Fibroblast of skin of right quadriceps (primary cell): Measurements from ENCODE around the gene TEX52.
"Not testable (repeated sequence)": the region's sequence is repeated elsewhere in the genome, so short reads cannot be mapped to it uniquely, and the experiment has no call there.

Experiments
- DNase-seq: peaks from one replicate; pipeline ENCODE4 v3.0.0-alpha.2; 2013

The TEX52 gene

DNA sequence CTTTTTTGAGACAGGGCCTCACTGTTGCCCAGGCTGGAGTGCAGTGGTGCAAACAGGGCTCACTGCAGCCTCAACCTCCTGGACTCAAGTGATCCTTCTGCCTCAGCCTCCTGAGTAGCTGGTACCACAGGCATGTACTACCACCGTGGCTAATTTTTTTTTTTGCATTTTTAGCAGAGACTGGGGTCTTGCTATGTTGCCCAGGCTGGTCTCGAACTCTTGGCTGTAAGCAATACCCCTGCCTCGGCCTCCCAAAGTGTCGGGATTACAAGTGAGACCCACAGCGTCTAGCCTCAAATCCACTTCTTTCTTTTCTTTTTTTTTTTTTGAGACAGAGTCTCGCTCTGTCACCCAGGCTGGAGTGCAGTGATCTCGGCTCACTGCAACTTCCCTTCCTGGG lies 6.6 kb upstream of the TEX52 start:
- not testable (repeated sequence) for DNase-seq

DNA sequence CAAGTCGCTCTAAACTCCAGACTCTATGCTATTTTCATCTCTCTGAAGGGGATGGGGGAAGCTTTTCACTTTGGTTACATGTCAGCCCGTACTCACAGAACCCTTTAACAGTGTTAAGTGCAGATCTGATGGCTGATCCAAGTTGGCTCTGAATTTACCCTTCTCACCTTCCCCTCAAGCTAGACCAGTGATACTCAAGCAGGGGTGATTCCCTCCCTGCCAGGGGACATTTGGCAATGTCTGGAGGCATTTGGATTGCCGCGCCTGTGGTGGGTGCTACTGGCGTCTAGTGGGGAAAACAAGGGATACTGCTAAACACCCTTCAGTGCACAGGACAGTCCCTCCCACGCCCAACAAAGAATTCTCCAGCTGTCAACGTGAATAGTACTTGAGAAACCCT lies 6.0 kb upstream of the TEX52 start:
- DNase-seq, result no peak

DNA sequence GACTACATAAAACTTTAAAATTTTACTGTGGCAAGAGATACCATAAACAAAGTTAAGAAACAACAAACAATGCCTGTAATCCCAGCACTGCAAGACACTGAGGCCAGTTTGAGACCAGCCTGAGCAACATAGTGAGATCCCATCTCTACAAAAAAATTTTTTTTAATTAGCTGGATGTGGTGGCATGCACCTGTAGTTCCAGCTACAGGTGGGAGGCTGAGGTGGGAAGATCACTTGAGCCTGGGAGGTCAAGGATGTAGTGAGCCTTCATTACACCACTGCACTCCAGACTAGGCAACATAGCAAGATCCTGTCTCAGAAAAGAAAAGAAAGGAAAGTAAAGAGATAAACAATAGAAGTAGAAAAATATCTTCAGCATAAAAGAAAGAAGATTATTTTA lies 3.3 kb upstream of the TEX52 start:
- DNase-seq, result no peak

DNA sequence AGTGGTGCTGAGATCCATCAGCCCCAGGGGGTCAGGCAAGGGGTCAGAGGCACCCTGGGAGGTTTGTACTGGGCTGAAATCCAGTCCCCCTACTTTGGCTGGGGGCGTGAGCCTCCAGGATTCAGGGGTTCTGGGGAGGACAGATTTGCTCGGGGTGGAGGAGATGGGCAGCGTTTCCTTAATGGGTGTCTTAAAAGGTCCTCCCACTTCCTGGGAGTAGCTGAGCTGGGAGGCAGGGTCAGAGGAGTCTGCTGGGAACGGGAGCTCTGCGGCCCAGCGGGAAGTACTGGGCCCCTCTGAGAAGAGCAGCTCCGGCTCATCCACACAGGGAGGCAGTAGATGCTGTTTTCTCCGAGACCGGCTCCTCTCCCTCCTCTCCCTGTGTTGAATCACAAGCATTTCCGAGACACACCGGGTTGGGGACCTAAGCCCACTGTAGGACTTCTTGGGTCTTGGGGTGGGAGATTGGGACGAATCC lies 2.1 kb upstream of the TEX52 start:
- no peak for DNase-seq

DNA sequence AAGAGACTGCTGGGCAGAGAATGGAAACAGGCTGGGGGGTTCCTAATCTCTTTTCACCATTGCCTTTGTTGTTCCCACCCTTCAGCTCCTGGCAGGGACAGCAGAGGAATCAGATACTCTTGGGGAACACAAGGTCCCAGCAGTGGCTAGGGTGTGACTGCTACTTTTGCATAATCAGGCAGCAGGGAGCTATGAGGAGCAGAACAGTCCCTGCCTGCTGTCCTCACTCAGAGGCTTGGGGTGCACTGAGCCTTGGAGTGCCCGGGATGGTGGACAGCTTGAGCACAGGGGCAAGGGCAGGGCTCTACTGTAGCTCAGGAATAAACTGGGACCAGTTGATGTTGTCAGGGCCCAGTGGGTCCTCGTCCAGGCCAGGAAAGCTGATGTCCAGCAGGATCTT lies 1.5 kb upstream of the TEX52 start:
- DNase-seq, result no peak

DNA sequence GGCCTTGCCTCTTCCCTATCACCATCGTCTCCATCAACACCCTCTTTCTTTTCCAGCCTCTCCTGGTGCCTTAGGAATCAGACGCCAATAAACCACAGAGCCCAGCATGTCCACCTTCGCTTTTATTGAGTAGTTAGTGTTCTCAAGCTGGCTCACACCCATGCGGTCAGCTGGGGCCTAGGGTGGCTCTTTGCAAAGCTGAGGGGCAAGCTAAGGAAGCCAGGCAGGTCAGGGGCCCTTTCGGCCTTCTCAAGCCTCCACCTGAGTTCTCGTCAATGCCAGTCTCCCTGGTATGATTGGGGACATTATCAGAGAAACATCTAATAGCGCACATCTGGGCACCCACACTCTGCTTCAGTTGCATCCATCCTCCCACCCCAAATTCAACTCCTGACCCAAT lies 737 bp upstream of the TEX52 start:
- DNase-seq, result no peak

DNA sequence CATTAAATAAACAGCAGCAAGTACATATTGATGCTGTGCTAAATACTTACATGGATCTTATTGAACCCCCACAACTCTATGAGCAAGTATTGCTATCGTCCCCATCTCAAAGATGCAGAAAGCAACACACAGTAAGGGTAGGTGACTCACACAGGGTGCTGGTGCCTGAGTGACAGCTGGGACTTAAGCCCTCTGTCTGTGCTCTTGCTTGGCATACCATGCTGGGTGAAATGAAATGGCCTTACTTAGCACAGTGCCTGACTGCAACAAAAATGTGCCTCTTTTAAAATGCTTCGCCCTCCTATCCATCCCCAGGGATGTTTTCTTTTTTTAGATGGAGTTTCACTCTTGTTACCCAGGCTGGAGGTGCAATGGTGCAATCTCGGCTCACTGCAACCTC lies 788 bp downstream of the TEX52 start:
- no peak for DNase-seq

DNA sequence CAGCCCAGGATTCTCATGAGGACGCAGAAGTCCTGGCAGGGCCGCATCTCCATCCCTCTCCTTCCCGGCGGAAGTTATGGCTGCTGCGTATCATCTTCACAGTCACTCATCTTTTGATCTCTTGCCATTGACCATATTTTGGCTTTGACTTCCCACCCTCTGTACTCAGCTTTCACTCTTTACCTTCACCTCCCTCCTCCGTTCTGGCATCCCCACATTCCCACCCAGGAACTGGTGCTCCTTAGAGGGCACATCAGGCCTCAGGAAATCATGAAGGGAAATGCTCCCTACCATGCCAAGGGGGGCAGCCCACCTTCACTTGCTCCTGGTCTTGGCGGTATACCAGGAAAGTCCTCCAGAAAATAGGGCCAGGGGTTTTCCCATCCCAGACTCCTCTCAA lies 1.3 kb downstream of the TEX52 start:
- no peak for DNase-seq

DNA sequence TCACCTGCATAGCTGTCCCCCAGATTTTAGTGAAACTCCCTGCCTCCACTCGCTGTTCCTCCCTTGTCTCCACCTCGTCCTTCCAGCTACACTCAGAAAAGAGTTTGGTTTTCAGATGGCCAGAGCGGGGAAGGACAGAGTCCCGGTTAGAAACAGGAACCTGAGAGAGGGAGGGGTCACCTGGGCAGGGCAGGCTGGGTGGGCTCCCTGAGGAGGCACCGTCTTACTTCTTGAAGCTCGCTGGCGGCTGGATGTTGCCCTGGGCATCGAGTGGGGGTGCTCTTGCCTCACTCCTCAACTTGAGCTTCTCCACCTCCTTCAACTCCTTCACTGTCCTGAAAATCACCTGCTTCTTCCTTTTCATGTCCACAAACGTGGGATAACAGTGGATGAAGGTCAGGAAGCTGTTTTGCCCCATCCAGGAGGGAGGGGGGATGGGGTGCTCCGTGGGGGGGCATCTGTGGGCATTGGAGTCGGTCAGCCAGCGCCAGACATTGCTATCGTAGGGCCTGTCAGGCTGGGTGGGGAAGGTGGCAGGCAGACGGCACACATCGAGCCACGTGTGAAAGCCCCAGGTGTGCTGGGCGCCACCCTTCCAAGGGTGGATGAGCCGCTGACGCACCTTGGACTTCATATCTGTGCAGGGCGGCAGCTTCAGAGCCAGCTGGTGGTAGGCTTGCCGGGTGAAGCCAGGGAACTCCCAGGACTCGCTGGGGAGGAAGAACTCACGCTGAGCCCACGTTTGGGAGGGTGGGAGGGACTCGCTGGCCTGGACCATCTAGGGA lies 2.0 kb downstream of the TEX52 start:
- no peak for DNase-seq

DNA sequence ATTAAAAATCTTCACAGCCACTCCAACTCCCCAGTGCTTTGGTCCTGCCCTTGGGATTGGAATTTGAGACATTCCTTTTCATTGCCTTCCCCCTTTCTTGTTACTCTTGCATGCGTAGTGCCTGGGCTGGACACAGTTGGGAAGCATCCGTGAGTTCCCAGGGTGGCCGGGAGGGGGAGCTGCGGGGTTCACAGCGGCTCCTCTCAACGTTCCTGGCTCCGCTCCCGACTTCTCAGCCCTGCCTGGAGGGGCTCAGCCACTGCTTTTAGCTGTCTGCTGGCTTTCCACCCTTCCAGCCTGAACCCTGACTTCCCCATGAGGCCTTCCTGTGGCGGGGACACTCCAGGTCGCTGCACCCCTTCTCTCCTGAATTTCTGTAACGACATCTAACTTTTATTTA lies 3.2 kb downstream of the TEX52 start:
- peak; percentile 80 for DNase-seq

DNA sequence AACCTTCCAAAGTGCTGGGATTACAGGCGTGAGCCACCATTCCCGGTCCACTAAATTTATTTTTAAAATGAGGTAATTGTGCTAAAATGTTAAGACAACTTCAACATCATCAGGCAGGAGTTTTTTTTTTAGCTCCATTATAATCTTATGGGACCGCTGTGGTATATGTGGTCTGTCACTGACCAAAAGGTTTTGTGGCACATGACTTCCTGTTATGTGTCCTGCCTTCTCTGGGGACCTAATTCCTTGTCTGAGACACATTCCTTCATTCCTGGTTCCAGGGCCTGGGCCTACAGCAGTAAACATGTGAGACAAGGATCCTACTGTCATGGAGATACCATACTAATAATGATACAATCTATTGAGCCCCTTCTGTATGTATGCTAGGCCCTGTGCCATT lies 4.9 kb downstream of the TEX52 start:
- no peak for DNase-seq

DNA sequence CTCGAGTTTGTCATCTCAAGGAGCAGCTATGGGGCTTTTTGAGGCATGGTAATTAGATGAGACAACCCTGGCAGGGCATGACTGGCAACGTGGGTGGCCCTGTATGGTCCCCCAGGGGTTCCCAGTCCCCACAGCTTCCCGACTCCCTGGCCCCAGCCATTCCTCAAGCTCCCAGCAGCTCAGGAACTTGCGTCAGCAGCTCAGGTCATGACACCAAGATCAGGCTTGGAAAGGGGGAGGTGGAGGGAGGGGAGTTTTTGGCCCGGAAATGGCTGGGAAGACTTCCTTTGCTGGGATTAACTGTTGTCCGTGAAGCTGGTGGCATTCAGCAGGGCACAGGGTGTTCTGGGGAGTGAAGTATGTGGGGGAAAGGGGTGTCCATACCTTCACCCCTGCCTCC lies 11.6 kb downstream of the TEX52 start:
- peak; percentile 88 for DNase-seq

DNA sequence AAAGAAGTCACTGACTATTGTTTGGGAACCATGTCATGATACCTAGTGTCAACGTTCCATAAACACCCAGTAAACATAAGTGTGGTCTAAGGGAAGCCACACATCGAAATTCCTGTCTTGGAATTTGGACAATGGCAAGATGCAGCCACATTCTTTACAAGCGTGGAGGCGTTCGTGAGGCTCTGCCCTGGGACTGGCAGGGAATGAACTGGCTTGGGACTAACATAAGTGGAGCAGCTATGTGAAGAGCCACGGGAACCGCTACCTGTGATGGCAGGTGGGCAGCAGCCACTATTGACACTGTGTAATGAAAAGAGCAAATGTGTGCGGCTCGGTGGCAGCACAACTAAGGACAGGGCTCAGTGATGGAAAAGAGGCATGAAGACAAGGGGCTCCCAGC lies 12.1 kb downstream of the TEX52 start:
- peak; percentile 45 for DNase-seq

DNA sequence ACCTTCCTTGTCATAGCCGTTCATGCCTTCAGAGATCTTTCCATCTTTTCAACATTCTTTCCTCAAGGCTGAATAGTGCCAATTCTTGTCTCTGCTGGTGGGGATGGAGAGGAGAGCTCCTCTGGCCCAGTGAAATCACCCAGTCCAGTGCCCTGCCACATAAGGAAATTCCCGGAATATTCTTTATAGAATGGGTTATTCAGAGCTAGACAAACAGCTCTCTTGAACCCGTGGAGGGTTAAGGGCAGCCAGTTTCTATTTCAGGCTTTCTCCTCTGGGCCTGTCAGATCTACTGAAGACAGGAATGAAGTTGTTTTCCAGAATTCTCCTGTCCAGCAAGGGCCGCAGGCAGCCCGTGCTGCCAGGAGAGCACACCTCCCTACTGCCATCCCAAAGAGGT lies 13.9 kb downstream of the TEX52 start:
- DNase-seq, result no peak

DNA sequence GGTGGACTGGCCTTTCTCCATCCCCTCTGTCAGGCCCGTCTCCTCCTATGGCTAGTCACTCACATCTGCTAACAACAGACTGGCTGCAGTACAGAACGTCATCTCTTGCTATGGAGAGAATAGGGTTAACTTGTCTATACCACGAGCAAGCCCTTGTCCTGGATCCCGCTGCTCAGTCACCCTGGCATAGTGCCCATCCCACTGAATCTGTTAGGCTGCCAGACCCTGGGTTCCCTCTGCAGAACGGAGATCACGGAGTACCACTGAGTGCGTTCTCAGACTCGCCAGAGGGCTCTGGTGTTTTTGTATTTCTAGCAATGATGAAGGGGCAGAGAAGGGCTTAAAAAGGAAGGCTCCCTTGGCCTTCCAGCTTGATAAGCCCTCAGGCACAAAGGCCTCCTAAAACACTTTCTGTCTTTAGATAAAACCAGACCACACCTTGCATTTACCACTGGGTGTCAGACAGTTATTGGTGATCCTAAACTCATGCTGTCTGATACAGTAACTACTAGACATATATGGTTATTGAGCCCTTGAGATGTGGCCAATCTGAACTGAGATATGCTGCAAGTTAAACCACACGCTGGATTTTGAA lies 15.7 kb downstream of the TEX52 start:
- DNase-seq, result no peak

DNA sequence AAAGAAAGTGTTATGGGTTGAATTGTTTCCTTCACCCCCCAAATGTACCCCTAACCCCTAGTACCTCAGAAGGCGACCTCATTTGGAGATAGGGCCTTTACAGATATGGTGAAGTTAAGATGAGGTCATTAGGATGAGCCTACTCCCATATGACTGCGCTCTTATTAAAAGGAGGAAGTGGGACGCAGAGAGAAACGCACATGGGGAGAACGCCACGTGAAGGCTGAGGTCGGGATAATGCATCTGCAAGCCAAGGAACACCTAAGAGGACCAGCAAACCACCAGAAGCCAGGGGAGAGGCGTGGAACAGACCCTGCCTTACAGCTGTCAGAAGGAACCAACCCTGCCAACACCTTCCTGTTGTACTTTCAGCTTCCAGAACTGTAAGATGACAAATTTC lies 20.3 kb downstream of the TEX52 start:
- no peak for DNase-seq

DNA sequence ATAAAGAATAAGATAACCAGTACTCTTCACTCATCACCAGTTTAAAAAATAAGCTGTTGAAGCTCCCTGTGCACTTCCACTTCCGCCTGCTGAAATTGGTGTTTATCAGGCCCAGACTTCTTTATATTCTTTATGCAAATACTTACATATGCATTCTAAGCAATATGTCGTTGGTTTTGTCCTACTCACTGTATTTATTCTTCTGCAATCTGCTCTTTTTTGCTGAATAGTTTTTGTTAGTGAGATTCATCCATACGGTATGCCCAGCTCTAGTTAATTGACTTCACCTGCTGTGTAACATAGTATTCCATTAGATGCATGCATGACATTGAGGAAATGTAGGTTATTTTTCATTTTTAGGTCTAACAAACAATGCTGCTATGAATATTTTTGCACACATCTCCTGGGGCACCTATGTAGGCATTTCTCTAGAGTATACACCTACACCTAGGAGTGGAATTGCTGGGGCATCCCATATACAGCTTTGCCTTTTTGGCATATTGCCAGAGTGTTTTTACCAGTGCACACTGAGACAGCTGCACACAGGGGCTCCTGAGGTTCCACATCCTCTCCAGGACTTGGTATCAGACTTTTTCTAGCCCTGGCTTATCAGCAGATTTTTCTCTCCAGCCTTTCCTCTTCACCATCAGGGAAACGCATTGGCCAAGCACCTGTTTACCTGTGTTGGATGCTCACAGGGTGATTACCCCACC lies 21.0 kb downstream of the TEX52 start:
- no peak for DNase-seq

DNA sequence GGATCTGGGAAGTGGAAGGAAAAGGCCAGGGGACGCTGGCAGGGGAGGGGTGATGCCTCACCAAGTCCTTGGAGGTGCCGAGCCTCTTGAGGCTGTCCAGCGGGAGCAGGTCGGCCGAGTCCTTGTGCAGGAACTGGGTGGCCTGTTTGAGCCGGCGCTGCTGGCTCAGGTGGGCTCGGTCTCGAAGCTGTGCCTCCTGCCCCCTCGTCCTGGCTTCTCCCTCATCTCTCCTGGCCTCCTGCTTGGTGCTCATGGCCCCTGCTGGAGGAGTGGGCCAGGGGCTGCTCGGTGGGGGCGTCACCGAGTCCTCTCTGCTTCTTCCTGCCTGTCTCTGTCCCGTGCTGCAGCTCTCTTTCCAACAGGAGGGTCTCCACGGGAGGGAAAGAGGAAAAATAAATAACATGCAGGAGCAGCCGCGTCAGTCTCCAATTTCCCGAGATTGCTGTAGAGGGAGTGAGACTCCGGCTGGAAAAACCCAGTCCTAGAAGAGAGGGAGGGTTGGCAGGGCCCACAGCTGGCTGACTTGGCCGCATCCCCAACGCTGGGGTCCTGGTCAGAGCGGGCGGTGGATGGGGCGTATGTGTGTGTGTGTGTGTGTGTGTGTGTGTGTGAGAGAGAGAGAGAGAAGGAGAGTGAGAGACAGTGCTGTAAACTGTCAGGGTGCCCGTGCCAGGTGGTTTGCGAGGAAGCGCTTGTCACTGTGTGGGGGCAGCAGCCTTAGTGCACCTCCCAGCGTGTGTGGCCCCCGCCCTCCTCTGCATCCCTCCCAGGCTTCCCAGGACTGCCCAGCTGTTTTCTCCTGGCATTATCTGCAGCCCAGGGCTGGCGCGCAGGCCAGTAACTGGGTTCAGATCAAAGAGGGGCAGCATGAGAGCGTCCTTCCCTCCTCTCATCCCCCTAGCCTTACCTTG lies 22.0 kb downstream of the TEX52 start, which contains the start of gene NRIP2:
Gene NRIP2 (minus strand): TSS at position 455 of the 911 bp plus-strand sequence. CDS start 52 bp downstream, at position 403.
- DNase-seq, result peak; percentile 48

DNA sequence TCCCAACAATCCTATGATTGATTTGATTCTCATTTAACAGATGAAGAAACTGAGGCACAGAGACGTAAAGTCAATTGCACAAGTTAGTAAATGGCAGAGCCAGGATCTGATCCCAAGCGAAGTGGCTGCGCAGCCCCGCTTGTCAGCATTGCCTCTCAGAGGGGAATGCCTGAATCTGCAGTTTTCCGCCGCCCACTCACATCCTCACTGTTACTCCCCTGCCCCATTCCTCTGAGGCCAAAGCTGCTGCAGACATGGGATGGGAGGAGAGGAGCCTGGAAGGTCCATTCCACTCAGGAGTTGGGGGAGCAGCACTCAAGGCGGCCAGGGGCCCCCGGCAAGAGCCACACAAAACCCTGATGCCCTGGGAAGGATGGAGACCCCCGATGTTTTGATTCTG lies 23.0 kb downstream of the TEX52 start:
- DNase-seq, result no peak

DNA sequence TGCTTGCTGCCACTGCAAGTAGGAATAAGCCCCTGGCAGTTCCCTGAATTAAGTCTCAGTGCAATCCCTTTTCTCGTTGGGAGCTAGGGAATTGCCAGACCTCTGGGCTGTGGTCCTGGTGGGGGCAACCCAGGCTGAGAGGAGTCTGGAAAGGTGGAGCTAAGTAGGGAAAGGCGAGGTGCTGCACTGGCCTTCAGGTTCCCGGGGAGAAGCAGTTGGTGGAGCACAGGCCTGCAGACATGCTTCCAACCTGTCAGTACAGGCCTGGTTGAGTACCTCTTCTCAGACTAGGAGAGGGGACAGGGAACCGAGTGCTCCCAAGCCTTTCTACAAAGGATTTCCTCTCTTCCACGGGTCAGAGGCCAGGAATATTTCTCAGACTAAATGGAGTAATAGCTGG lies 23.5 kb downstream of the TEX52 start:
- no peak for DNase-seq

DNA sequence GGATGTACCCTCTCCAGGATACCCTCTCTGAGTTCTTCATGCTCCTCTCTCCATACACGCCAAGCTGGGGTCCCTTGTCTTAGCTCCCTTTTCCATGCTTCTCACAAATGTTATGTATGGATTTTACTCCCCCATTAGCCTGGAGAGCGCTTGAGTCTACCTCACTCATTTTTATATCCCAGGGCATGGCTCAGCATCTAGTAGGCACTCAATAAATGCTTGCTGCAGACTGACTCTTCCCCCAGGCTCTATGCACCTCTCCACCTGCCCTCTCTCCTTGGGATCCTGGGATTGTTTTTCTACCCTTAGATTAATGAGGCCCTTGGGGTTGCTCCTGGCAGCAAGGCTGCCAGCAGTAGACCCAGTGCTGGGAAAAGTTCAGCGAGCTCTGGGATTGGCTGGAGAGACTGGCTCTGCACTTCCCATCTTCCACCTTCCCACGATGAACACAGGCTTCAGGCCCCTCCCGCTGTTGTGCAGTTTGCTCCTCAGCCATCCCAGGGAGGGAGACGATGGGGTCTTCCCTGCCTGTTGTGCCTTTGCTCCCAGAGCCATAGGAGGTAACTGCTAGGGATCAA lies 24.2 kb downstream of the TEX52 start:
- no peak for DNase-seq

DNA sequence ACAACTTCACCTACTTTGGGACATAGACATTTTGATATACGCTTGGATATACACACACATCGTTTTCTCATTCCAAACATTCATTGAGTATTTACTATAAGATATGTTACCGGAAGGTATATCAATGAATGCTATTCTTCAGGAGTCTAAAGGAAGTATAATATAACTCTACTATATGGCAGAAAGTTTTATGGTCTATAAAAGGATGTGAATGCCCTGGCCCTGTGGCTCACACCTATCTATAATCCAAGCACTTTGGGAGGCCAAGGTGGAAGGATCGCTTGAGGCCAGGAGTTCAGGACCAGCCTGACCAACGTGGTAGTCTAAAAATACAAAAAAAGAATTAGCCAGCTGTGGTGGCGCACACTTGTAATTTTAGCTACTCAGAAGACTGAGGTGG lies 27.6 kb downstream of the TEX52 start:
- DNase-seq, result no peak
